Fibroblast of lung (primary cell): ENCODE data around the gene FBLN1. TPM values are rescaled to one million over a fixed set of nuclear protein-coding genes. Genes with fewer than 3 reads are reported as not detected.
"Not testable (repeated sequence)": the region's sequence is repeated elsewhere in the genome, so short reads cannot be mapped to it uniquely, and the experiment has no call there.

Experiments used
- DNase-seq, 2 donors: peaks; one replicate each; pipeline versions ENCODE4 v3.0.0 to v3.0.0-alpha.2; 2010; ENCODE audit warnings: low read depth in 2 of 2
- H2AFZ ChIP-seq: 2 replicates; pipeline ENCODE4 v1.5.1; 2012; ENCODE audit warnings: low read length, control low read depth, inconsistent platforms
- H3K27ac ChIP-seq: 2 replicates; pipeline ENCODE4 v1.5.1; 2011; ENCODE audit warnings: low read length, control low read depth; ENCODE audit not compliant: insufficient read depth
- H3K27me3 ChIP-seq: 2 replicates; pipeline ENCODE4 v1.5.1; 2011; ENCODE audit warnings: mild to moderate bottlenecking, low read length; ENCODE audit not compliant: control insufficient read depth, insufficient read depth
- H3K36me3 ChIP-seq: 2 replicates; pipeline ENCODE4 v1.5.1; 2011; ENCODE audit warnings: low read length; ENCODE audit not compliant: control insufficient read depth, insufficient read depth
- H3K4me1 ChIP-seq: 2 replicates; pipeline ENCODE4 v1.5.1; 2011; ENCODE audit warnings: low read length; ENCODE audit not compliant: control insufficient read depth, insufficient read depth; ENCODE audit errors: extremely low read depth
- H3K4me2 ChIP-seq: 2 replicates; pipeline ENCODE4 v1.5.1; 2011; ENCODE audit warnings: low read length, control low read depth; ENCODE audit not compliant: insufficient read depth; ENCODE audit errors: extremely low read depth
- H3K4me3 ChIP-seq, 4 experiments: fragments of 200-600 bp in 1 of 4; sonication (generic) in 1 of 4; replicated peaks in 1 of 4; 2 replicates each; pipeline ENCODE4 v1.5.1; 2011 to 2016; ENCODE audit warnings: low read length in 4 of 4, low read depth in 3 of 4, mild to moderate bottlenecking in 3 of 4, control low read depth in 2 of 4, inconsistent platforms in 1 of 4, mixed read lengths in 1 of 4; ENCODE audit not compliant: insufficient read depth in 1 of 4; ENCODE audit errors: control extremely low read depth in 1 of 4
- H3K79me2 ChIP-seq: 2 replicates; pipeline ENCODE4 v1.5.1; 2012; ENCODE audit warnings: mild to moderate bottlenecking, low read length, inconsistent platforms; ENCODE audit not compliant: control insufficient read depth, insufficient read depth
- H3K9ac ChIP-seq: 2 replicates; pipeline ENCODE4 v1.5.1; 2011; ENCODE audit warnings: mild to moderate bottlenecking, low read length, control low read depth; ENCODE audit not compliant: insufficient read depth
- H3K9me3 ChIP-seq: 2 replicates; pipeline ENCODE4 v1.5.1; 2012; ENCODE audit warnings: low read depth, low read length; ENCODE audit not compliant: control insufficient read depth, insufficient read depth
- H4K20me1 ChIP-seq: 2 replicates; pipeline ENCODE4 v1.5.1; 2011; ENCODE audit warnings: low read length; ENCODE audit not compliant: control insufficient read depth, insufficient read depth; ENCODE audit errors: extremely low read depth
- EZH2 ChIP-seq: IDR thresholded peaks from 2 replicates; pipeline ENCODE4 v1.5.1; 2012; ENCODE audit warnings: low read length, control low read depth, mild to moderate bottlenecking; ENCODE audit errors: missing control alignments
- polyA plus RNA-seq, 2 donors: library from polyadenylated mRNA; depleted of rRNA in 1 of 2; stranded (reverse) in 1 of 2; unstranded in 1 of 2; fragments of >200 nt; gene quantifications; 2 replicates each; pipeline ENCODE4 v1.2.1, GENCODE V29; 2011 to 2012; ENCODE audit warnings: missing spikeins in 1 of 2
- total RNA-seq: library from RNA; depleted of rRNA; stranded (reverse); fragments of >200 nt; gene quantifications from 2 replicates; pipeline ENCODE4 v1.2.1, GENCODE V29; 2014
- TF ChIP-seq, protein P1 (sequence below), 2 donors: IDR thresholded peaks in 1 of 2; conservative IDR thresholded peaks in 1 of 2; 1 replicate in 1 of 2; 2 replicates in 1 of 2; pipeline ENCODE4 v1.5.1; 2011 to 2012; ENCODE audit warnings: low read length in 2 of 2, control low read depth in 1 of 2, inconsistent platforms in 1 of 2, low read depth in 1 of 2, mild to moderate bottlenecking in 1 of 2

The FBLN1 gene
- total and polyA plus RNA-seq, 2 donors (not counting 1 experiment from before 2014, with no cell fraction given) = 134 to 270 TPM

DNA sequence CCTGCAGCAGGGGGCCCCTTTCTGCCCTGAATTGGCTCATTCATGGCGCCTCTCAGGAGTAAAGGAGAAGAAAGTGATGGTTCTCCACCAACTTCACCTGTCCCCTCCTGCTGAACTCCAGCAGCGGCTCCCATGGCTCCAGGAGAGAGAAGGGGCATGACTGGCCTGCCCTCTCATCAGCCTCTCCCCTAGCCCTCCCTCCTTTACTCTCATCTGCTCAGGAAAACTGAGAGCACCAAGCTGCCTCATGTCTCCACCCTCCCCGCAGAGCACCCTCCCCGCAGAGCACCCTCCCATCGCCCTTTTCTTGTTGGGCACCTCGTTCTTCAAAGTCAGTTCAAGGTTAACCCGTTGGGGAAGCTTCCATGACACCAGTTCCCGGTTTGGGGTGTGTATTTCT, 86.9 kb downstream of the FBLN1 start:
- Histone ChIP-seq H3K79me2 (no peaks in the 10 kb centered on the region), H3K27ac (no peak overlapping the region), H3K9ac (no peak overlapping the region), H2AFZ (no peak overlapping the region), H3K4me3 (no peak overlapping the region), H3K4me1 (peaks cover 12% of the 10 kb centered on the region), H3K9me3 (no peaks in the 10 kb centered on the region), H3K4me2 (no peak overlapping the region), H3K27me3 (no peaks in the 10 kb centered on the region), H3K36me3 (no peaks in the 10 kb centered on the region), H4K20me1 (no peaks in the 10 kb centered on the region)
- no peak for DNase-seq
- TF ChIP-seq EZH2 = no peak
- TF ChIP-seq, protein P1, sequence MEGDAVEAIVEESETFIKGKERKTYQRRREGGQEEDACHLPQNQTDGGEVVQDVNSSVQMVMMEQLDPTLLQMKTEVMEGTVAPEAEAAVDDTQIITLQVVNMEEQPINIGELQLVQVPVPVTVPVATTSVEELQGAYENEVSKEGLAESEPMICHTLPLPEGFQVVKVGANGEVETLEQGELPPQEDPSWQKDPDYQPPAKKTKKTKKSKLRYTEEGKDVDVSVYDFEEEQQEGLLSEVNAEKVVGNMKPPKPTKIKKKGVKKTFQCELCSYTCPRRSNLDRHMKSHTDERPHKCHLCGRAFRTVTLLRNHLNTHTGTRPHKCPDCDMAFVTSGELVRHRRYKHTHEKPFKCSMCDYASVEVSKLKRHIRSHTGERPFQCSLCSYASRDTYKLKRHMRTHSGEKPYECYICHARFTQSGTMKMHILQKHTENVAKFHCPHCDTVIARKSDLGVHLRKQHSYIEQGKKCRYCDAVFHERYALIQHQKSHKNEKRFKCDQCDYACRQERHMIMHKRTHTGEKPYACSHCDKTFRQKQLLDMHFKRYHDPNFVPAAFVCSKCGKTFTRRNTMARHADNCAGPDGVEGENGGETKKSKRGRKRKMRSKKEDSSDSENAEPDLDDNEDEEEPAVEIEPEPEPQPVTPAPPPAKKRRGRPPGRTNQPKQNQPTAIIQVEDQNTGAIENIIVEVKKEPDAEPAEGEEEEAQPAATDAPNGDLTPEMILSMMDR (conservative IDR thresholded peaks at IDR 0.05 in 1 of 2, IDR thresholded peaks at IDR 0.05 in 1 of 2; ENCODE audit: low read depth in 1 of 2, low read length in 2 of 2) = no peak

GRCh38 chr22:45590262-45590661, 87.6 kb downstream of the FBLN1 start:
- H3K79me2 ChIP-seq = no peaks in the 10 kb centered on the region
- no peaks in the 10 kb centered on the region for H4K20me1 ChIP-seq
- H3K9me3 ChIP-seq = no peaks in the 10 kb centered on the region
- H2AFZ ChIP-seq = no peak overlapping the region
- H3K36me3 ChIP-seq = no peaks in the 10 kb centered on the region
- TF ChIP-seq, protein P1 (conservative IDR thresholded peaks at IDR 0.05 in 1 of 2, IDR thresholded peaks at IDR 0.05 in 1 of 2; ENCODE audit: low read depth in 1 of 2, low read length in 2 of 2) = no peak
- TF ChIP-seq EZH2 = no peak
- H3K9ac ChIP-seq = no peak overlapping the region
- no peak overlapping the region for H3K4me2 ChIP-seq
- H3K27ac ChIP-seq = no peak overlapping the region
- H3K27me3 ChIP-seq = no peaks in the 10 kb centered on the region
- H3K4me1 ChIP-seq = peaks cover 8% of the 10 kb centered on the region
- DNase-seq = no peak
- H3K4me3 ChIP-seq = no peak overlapping the region

- H3K36me3 ChIP-seq, H3K27me3 ChIP-seq: not testable (repeated sequence)
Measured at GRCh38 chr22:45591633-45592213, 89.0 kb downstream of the FBLN1 start.

More at GRCh38 chr22:45591633-45592213, 89.0 kb downstream of the FBLN1 start:
- not testable (repeated sequence) for H3K27ac ChIP-seq, H3K79me2 ChIP-seq, H3K9me3 ChIP-seq, H3K4me2 ChIP-seq, H3K9ac ChIP-seq, H3K4me1 ChIP-seq, H3K4me3 ChIP-seq, DNase-seq, H2AFZ ChIP-seq, H4K20me1 ChIP-seq
